Stimulated activated memory B cell treated with anti-CD40 and anti-IgM and Interleukin-4, amounts not matched to agents 10 μg/mL and 1 μg/mL and 100 μg/mL, for 72 hours (primary cell): ENCODE results near the gene PCDHB6.
"Not testable (repeated sequence)": the region's sequence is repeated elsewhere in the genome, so short reads cannot be mapped to it uniquely, and the experiment has no call there.

ENCODE experiments used
- ATAC-seq: fragments of 150-1000 bp; cut with Tn5 transposase; 2 replicates; pipeline ENCODE4 v1.10.0; 2021
- H3K27ac Mint-ChIP-seq: one replicate; pipeline ENCODE4 v1.8.0; 2022; ENCODE audit warnings: mild to moderate bottlenecking, mixed read lengths
- H3K27me3 Mint-ChIP-seq: one replicate; pipeline ENCODE4 v1.8.0; 2022; ENCODE audit warnings: mixed read lengths
- H3K36me3 Mint-ChIP-seq: one replicate; pipeline ENCODE4 v1.8.0; 2022; ENCODE audit warnings: mixed read lengths
- H3K4me1 Mint-ChIP-seq: one replicate; pipeline ENCODE4 v1.8.0; 2022; ENCODE audit warnings: mixed read lengths
- H3K4me3 Mint-ChIP-seq: one replicate; pipeline ENCODE4 v1.8.0; 2022; ENCODE audit warnings: mild to moderate bottlenecking, moderate library complexity, mixed read lengths
- H3K9me3 Mint-ChIP-seq: one replicate; pipeline ENCODE4 v1.8.0; 2022; ENCODE audit warnings: mixed read lengths

PCDHB6 gene

DNA sequence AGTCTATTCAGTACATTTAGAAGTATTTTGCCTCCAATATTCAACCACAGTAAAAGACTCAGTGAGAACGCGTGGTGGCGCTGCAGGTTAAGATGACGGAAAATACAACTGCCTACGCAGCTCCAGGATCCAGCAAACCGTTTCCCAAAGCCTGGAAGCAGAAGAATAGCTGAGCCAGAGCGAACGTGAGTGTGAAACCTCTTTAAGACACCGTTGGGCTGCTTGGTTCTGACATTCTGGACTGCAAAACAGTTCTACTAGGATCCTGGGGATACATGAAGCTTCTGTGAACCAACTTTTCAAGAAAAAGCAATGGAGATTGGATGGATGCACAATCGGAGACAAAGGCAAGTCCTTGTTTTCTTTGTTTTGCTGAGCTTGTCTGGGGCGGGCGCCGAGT lies 32.4 kb downstream of the PCDHB6 start, which contains the start of gene PCDHB16:
TSS of gene PCDHB16 (plus strand) at position 140 of the 400 bp plus-strand sequence. CDS start at position 313, 173 bp downstream.
- Mint-ChIP-seq H3K9me3 (peaks cover 16% of the 10 kb centered on the region), H3K4me1 (peaks cover 7% of the 10 kb centered on the region), H3K27me3 (peaks cover 51% of the 10 kb centered on the region), H3K4me3 (no peak within 1 kb of the TSS), H3K36me3 (no peaks in the 10 kb centered on the region), H3K27ac (no peak within 1 kb of the TSS)
- no peak for ATAC-seq

DNA sequence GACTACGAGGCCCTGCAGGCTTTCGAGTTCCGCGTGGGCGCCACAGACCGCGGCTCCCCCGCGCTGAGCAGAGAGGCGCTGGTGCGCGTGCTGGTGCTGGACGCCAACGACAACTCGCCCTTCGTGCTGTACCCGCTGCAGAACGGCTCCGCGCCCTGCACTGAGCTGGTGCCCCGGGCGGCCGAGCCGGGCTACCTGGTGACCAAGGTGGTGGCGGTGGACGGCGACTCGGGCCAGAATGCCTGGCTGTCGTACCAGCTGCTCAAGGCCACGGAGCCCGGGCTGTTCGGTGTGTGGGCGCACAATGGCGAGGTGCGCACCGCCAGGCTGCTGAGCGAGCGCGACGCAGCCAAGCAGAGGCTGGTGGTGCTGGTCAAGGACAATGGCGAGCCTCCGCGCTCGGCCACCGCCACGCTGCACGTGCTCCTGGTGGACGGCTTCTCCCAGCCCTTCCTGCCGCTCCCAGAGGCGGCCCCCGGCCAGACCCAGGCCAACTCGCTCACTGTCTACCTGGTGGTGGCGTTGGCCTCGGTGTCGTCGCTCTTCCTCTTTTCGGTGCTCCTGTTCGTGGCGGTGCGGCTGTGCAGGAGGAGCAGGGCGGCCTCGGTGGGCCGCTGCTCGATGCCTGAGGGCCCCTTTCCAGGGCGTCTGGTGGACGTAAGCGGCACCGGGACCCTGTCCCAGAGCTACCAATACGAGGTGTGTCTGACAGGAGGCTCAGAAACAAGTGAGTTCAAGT lies 34.4 kb downstream of the PCDHB6 start:
- peaks cover 59% of the 10 kb centered on the region for H3K27me3 Mint-ChIP-seq

GRCh38 chr5:141186897-141187512 lies 37.1 kb downstream of the PCDHB6 start, which contains the start of gene PCDHB9:
PCDHB9 (plus strand) TSS chr5:141187161; CDS start chr5:141187319, 158 bp downstream.
- Mint-ChIP-seq H3K4me1 (peaks cover 10% of the 10 kb centered on the region), H3K36me3 (peaks cover 5% of the 10 kb centered on the region), H3K27ac (no peak within 1 kb of the TSS), H3K9me3 (peaks cover 20% of the 10 kb centered on the region), H3K4me3 (peak within 1 kb of the TSS; percentile 50), H3K27me3 (peaks cover 68% of the 10 kb centered on the region)
- no peak for ATAC-seq

More for the DNA sequence above, 34.4 kb downstream of the PCDHB6 start:
- peaks cover 19% of the 10 kb centered on the region for H3K9me3 Mint-ChIP-seq
- H3K4me3 Mint-ChIP-seq, ATAC-seq, H3K4me1 Mint-ChIP-seq, H3K36me3 Mint-ChIP-seq, H3K27ac Mint-ChIP-seq: not testable (repeated sequence)

GRCh38 chr5:141188682-141189081 lies 38.8 kb downstream of the PCDHB6 start:
- Mint-ChIP-seq H3K4me1 (peaks cover 14% of the 10 kb centered on the region), H3K9me3 (peaks cover 18% of the 10 kb centered on the region), H3K27me3 (peaks cover 55% of the 10 kb centered on the region)
- H3K27ac Mint-ChIP-seq, H3K36me3 Mint-ChIP-seq, H3K4me3 Mint-ChIP-seq, ATAC-seq: not testable (repeated sequence)

- not testable (repeated sequence) for H3K4me3 Mint-ChIP-seq, H3K36me3 Mint-ChIP-seq, ATAC-seq, H3K27ac Mint-ChIP-seq
- Mint-ChIP-seq H3K9me3 (peaks cover 18% of the 10 kb centered on the region), H3K27me3 (peaks cover 55% of the 10 kb centered on the region), H3K4me1 (peaks cover 14% of the 10 kb centered on the region)
Measured at GRCh38 chr5:141189131-141189530, 39.3 kb downstream of the PCDHB6 start.

- Mint-ChIP-seq H3K9me3 (peaks cover 11% of the 10 kb centered on the region), H3K27me3 (peaks cover 26% of the 10 kb centered on the region), H3K4me3 (no peak within 1 kb of the TSS), H3K36me3 (peaks cover 7% of the 10 kb centered on the region), H3K27ac (no peak within 1 kb of the TSS), H3K4me1 (peaks cover 8% of the 10 kb centered on the region)
- no peak for ATAC-seq
Measured at GRCh38 chr5:141192110-141192725, 42.4 kb downstream of the PCDHB6 start, which contains the start of gene PCDHB10. PCDHB10 (plus strand) TSS chr5:141192353; CDS start chr5:141192553, 200 bp downstream.

DNA sequence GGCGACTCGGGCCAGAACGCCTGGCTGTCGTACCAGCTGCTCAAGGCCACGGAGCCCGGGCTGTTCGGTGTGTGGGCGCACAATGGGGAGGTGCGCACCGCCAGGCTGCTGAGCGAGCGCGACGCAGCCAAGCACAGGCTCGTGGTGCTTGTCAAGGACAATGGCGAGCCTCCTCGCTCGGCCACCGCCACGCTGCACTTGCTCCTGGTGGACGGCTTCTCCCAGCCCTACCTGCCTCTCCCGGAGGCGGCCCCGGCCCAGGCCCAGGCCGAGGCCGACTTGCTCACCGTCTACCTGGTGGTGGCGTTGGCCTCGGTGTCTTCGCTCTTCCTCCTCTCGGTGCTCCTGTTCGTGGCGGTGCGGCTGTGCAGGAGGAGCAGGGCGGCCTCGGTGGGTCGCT lies 44.5 kb downstream of the PCDHB6 start:
- not testable (repeated sequence) for H3K36me3 Mint-ChIP-seq, H3K27ac Mint-ChIP-seq, H3K4me1 Mint-ChIP-seq, ATAC-seq, H3K4me3 Mint-ChIP-seq
- Mint-ChIP-seq H3K9me3 (peaks cover 13% of the 10 kb centered on the region), H3K27me3 (peaks cover 31% of the 10 kb centered on the region)

- no peak for ATAC-seq
- Mint-ChIP-seq H3K4me3 (no peak overlapping the region), H3K9me3 (peaks cover 13% of the 10 kb centered on the region), H3K36me3 (peaks cover 7% of the 10 kb centered on the region), H3K4me1 (peaks cover 5% of the 10 kb centered on the region), H3K27ac (no peak overlapping the region), H3K27me3 (peaks cover 23% of the 10 kb centered on the region)
Measured at GRCh38 chr5:141196363-141196762, 46.5 kb downstream of the PCDHB6 start.

GRCh38 chr5:141199359-141200235 lies 49.7 kb downstream of the PCDHB6 start, which contains the start of gene PCDHB11:
PCDHB11 (plus strand) TSS chr5:141199627; CDS start chr5:141199775, 148 bp downstream.
- no peak within 1 kb of the TSS for H3K27ac Mint-ChIP-seq
- no peaks in the 10 kb centered on the region for H3K36me3 Mint-ChIP-seq
- no peak for ATAC-seq
- H3K27me3 Mint-ChIP-seq = peaks cover 18% of the 10 kb centered on the region
- peaks cover 6% of the 10 kb centered on the region for H3K9me3 Mint-ChIP-seq
- H3K4me1 Mint-ChIP-seq = no peaks in the 10 kb centered on the region
- no peak within 1 kb of the TSS for H3K4me3 Mint-ChIP-seq

GRCh38 chr5:141201126-141201525 lies 51.3 kb downstream of the PCDHB6 start:
- not testable (repeated sequence) for H3K4me3 Mint-ChIP-seq, H3K27ac Mint-ChIP-seq, ATAC-seq, H3K9me3 Mint-ChIP-seq, H3K36me3 Mint-ChIP-seq, H3K4me1 Mint-ChIP-seq
- peaks cover 32% of the 10 kb centered on the region for H3K27me3 Mint-ChIP-seq

GRCh38 chr5:141201646-141202045 lies 51.8 kb downstream of the PCDHB6 start:
- H3K9me3 Mint-ChIP-seq, ATAC-seq, H3K4me3 Mint-ChIP-seq, H3K27ac Mint-ChIP-seq, H3K4me1 Mint-ChIP-seq, H3K36me3 Mint-ChIP-seq: not testable (repeated sequence)
- H3K27me3 Mint-ChIP-seq = peaks cover 37% of the 10 kb centered on the region
